Loucy (cell line): ENCODE results near the gene C17orf50.

ENCODE experiments used
- H2AFZ ChIP-seq: fragments of 200-600 bp; sonication (generic); 2 replicates; pipeline ENCODE4 v1.6.0; 2016; ENCODE audit warnings: antibody characterized with exemption, mild to moderate bottlenecking, low read length, moderate library complexity
- H3F3A ChIP-seq: fragments of 200-600 bp; 2 replicates; pipeline ENCODE4 v1.6.0; 2016; ENCODE audit warnings: antibody characterized with exemption, low read depth, mild to moderate bottlenecking
- H3K27me3 ChIP-seq: fragments of 200-600 bp; sonication (generic); 2 replicates; pipeline ENCODE4 v1.6.1; 2014; ENCODE audit warnings: low read length, mild to moderate bottlenecking; ENCODE audit not compliant: insufficient read depth, poor library complexity, severe bottlenecking
- H3K36me3 ChIP-seq: fragments of 200-600 bp; sonication (generic); 2 replicates; pipeline ENCODE4 v1.6.1; 2016; ENCODE audit warnings: low read length; ENCODE audit not compliant: insufficient read depth
- H3K4me1 ChIP-seq: fragments of 200-600 bp; sonication (generic); 2 replicates; pipeline ENCODE4 v1.5.1; 2014; ENCODE audit warnings: low read length, mild to moderate bottlenecking; ENCODE audit not compliant: insufficient read depth, poor library complexity, severe bottlenecking
- H3K4me2 ChIP-seq: fragments of 200-600 bp; sonication (generic); 2 replicates; pipeline ENCODE4 v1.6.0; 2014; ENCODE audit warnings: antibody characterized with exemption, low read length, low read depth, mild to moderate bottlenecking; ENCODE audit not compliant: poor library complexity, severe bottlenecking
- H3K4me3 ChIP-seq: fragments of 200-600 bp; sonication (generic); 2 replicates; pipeline ENCODE4 v1.5.1; 2014; ENCODE audit warnings: low read length, mild to moderate bottlenecking, mixed read lengths; ENCODE audit not compliant: poor library complexity, severe bottlenecking
- H3K79me2 ChIP-seq: fragments of 200-600 bp; sonication (generic); 2 replicates; pipeline ENCODE4 v1.6.1; 2014; ENCODE audit warnings: low read length; ENCODE audit not compliant: insufficient read depth
- H3K9ac ChIP-seq: fragments of 200-600 bp; sonication (generic); 2 replicates; pipeline ENCODE4 v1.6.0; 2014; ENCODE audit warnings: mild to moderate bottlenecking, low read depth, low read length, moderate library complexity; ENCODE audit not compliant: poor library complexity, severe bottlenecking
- H3K9me2 ChIP-seq: fragments of 200-600 bp; sonication (generic); replicated peaks from 2 replicates; pipeline ENCODE4 v1.6.1; 2016; ENCODE audit warnings: low read depth, low read length, mixed read lengths
- H3K9me3 ChIP-seq: fragments of 200-600 bp; sonication (generic); 2 replicates; pipeline ENCODE4 v1.6.1; 2014; ENCODE audit warnings: mild to moderate bottlenecking, antibody characterized with exemption, low read length, low read depth; ENCODE audit not compliant: insufficient read depth
- H4K20me1 ChIP-seq: fragments of 200-600 bp; sonication (generic); 2 replicates; pipeline ENCODE4 v1.6.0; 2014; ENCODE audit warnings: antibody characterized with exemption, low read length, mild to moderate bottlenecking; ENCODE audit not compliant: insufficient read depth, poor library complexity, severe bottlenecking
- EZH2phosphoT487 ChIP-seq: fragments of 200-600 bp; IDR thresholded peaks from 2 replicates; pipeline ENCODE4 v1.6.1; 2018; ENCODE audit warnings: antibody characterized with exemption, mild to moderate bottlenecking, moderate library complexity, borderline replicate concordance
- TF ChIP-seq, protein P1 (sequence below): fragments of 200-600 bp; sonication (generic); conservative IDR thresholded peaks from 2 replicates; pipeline ENCODE4 v1.5.1; 2014; ENCODE audit warnings: mild to moderate bottlenecking, antibody characterized with exemption, low read length

C17orf50 gene

GRCh38 chr17:35761601-35762000 is 914 bp downstream of the C17orf50 start:
- Histone ChIP-seq H3K9me3 (no peaks in the 10 kb centered on the region), H3F3A (no peaks in the 10 kb centered on the region), H3K4me1 (peaks cover 6% of the 10 kb centered on the region), H3K9me2 (no peaks in the 10 kb centered on the region), H3K79me2 (no peaks in the 10 kb centered on the region), H4K20me1 (no peaks in the 10 kb centered on the region), H3K36me3 (no peaks in the 10 kb centered on the region), H2AFZ (no peak overlapping the region), H3K4me3 (no peak overlapping the region), H3K27me3 (no peaks in the 10 kb centered on the region), H3K4me2 (no peak overlapping the region), H3K9ac (no peak overlapping the region)
- TF ChIP-seq, protein P1, sequence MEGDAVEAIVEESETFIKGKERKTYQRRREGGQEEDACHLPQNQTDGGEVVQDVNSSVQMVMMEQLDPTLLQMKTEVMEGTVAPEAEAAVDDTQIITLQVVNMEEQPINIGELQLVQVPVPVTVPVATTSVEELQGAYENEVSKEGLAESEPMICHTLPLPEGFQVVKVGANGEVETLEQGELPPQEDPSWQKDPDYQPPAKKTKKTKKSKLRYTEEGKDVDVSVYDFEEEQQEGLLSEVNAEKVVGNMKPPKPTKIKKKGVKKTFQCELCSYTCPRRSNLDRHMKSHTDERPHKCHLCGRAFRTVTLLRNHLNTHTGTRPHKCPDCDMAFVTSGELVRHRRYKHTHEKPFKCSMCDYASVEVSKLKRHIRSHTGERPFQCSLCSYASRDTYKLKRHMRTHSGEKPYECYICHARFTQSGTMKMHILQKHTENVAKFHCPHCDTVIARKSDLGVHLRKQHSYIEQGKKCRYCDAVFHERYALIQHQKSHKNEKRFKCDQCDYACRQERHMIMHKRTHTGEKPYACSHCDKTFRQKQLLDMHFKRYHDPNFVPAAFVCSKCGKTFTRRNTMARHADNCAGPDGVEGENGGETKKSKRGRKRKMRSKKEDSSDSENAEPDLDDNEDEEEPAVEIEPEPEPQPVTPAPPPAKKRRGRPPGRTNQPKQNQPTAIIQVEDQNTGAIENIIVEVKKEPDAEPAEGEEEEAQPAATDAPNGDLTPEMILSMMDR = no peak
- no peak for TF ChIP-seq EZH2phosphoT487

GRCh38 chr17:35763767-35764122 is 3.1 kb downstream of the C17orf50 start:
- Histone ChIP-seq H2AFZ (peak overlapping the region; percentile 51; the same call in 1 of the 2 replicates), H3K9me3 (no peaks in the 10 kb centered on the region), H3K36me3 (no peaks in the 10 kb centered on the region), H3K4me2 (peak overlapping the region; percentile 55), H3K27me3 (no peaks in the 10 kb centered on the region), H3K9ac (peak overlapping the region; percentile 76), H3K4me1 (peaks cover 6% of the 10 kb centered on the region), H3F3A (no peaks in the 10 kb centered on the region), H3K4me3 (peak overlapping the region; percentile 75), H3K79me2 (no peaks in the 10 kb centered on the region), H4K20me1 (no peaks in the 10 kb centered on the region), H3K9me2 (no peaks in the 10 kb centered on the region)
- no peak for TF ChIP-seq EZH2phosphoT487
- TF ChIP-seq, protein P1 = no peak

- H2AFZ ChIP-seq = peak overlapping the region; percentile 92
- H4K20me1 ChIP-seq = no peaks in the 10 kb centered on the region
- no peaks in the 10 kb centered on the region for H3K9me3 ChIP-seq
- H3K9me2 ChIP-seq = no peaks in the 10 kb centered on the region
- H3K4me3 ChIP-seq = peak overlapping the region; percentile 75
- no peaks in the 10 kb centered on the region for H3K36me3 ChIP-seq
- H3K9ac ChIP-seq = peak overlapping the region; percentile 76
- peaks cover 6% of the 10 kb centered on the region for H3K4me1 ChIP-seq
- no peaks in the 10 kb centered on the region for H3K79me2 ChIP-seq
- H3F3A ChIP-seq = no peaks in the 10 kb centered on the region
- TF ChIP-seq, protein P1 = peak; percentile 77
- TF ChIP-seq EZH2phosphoT487 = no peak
- no peaks in the 10 kb centered on the region for H3K27me3 ChIP-seq
- H3K4me2 ChIP-seq = peak overlapping the region; percentile 55
These were observed 3.7 kb downstream of the C17orf50 start for GRCh38 chr17:35764123-35764991.
